Rectal smooth muscle tissue (tissue), 1 donor: Measurements from ENCODE around the gene ROBO3.

ENCODE experiments used
- H3K27ac ChIP-seq: one replicate; pipeline ENCODE4 v1.7.0; 2013; ENCODE audit warnings: low read depth, low read length, inconsistent platforms
- H3K27me3 ChIP-seq: one replicate; pipeline ENCODE4 v1.7.0; 2013; ENCODE audit warnings: low read length; ENCODE audit not compliant: control insufficient read depth, insufficient read depth
- H3K36me3 ChIP-seq: one replicate; pipeline ENCODE4 v1.7.0; 2013; ENCODE audit warnings: low read length; ENCODE audit not compliant: control insufficient read depth, insufficient read depth
- H3K4me1 ChIP-seq: one replicate; pipeline ENCODE4 v1.7.0; 2013; ENCODE audit warnings: low read length; ENCODE audit not compliant: control insufficient read depth, insufficient read depth
- H3K4me3 ChIP-seq: one replicate; pipeline ENCODE4 v1.7.0; 2013; ENCODE audit warnings: low read length
- H3K9ac ChIP-seq: one replicate; pipeline ENCODE4 v1.7.0; 2013; ENCODE audit warnings: low read length

The ROBO3 gene

GRCh38 chr11:124900464-124900863 lies 35.2 kb downstream of the ROBO3 start:
- H3K36me3 ChIP-seq, result no peaks in the 10 kb centered on the region
- no peak overlapping the region for H3K9ac ChIP-seq
- H3K4me3 ChIP-seq, result no peak overlapping the region
- H3K4me1 ChIP-seq, result peaks cover 2% of the 10 kb centered on the region
- H3K27ac ChIP-seq, result no peak overlapping the region
- no peaks in the 10 kb centered on the region for H3K27me3 ChIP-seq

- H3K36me3 ChIP-seq, result no peaks in the 10 kb centered on the region
- no peak overlapping the region for H3K9ac ChIP-seq
- peaks cover 2% of the 10 kb centered on the region for H3K4me1 ChIP-seq
- H3K4me3 ChIP-seq, result no peak overlapping the region
- H3K27me3 ChIP-seq, result no peaks in the 10 kb centered on the region
- no peak overlapping the region for H3K27ac ChIP-seq
Observed at GRCh38 chr11:124902616-124903015, 37.4 kb downstream of the ROBO3 start.

- H3K27me3 ChIP-seq, result no peaks in the 10 kb centered on the region
- H3K9ac ChIP-seq, result no peak overlapping the region
- no peak overlapping the region for H3K4me3 ChIP-seq
- H3K36me3 ChIP-seq, result no peaks in the 10 kb centered on the region
- H3K4me1 ChIP-seq, result peaks cover 2% of the 10 kb centered on the region
- no peak overlapping the region for H3K27ac ChIP-seq
Observed at GRCh38 chr11:124915541-124916369, 50.5 kb downstream of the ROBO3 start.

- no peaks in the 10 kb centered on the region for H3K27me3 ChIP-seq
- H3K27ac ChIP-seq, result no peak overlapping the region
- H3K4me1 ChIP-seq, result peaks cover 2% of the 10 kb centered on the region
- H3K4me3 ChIP-seq, result no peak overlapping the region
- H3K36me3 ChIP-seq, result no peaks in the 10 kb centered on the region
- no peak overlapping the region for H3K9ac ChIP-seq
Observed at GRCh38 chr11:124916370-124916710, 51.1 kb downstream of the ROBO3 start.

GRCh38 chr11:124917115-124917637 lies 51.9 kb downstream of the ROBO3 start:
- no peak overlapping the region for H3K4me3 ChIP-seq

GRCh38 chr11:124918950-124919349 lies 53.7 kb downstream of the ROBO3 start, which contains the start of gene HEPN1:
Gene HEPN1 (plus strand): TSS chr11:124919250.
- Histone ChIP-seq H3K36me3 (no peaks in the 10 kb centered on the region), H3K27me3 (peaks cover 2% of the 10 kb centered on the region), H3K9ac (no peak within 1 kb of the TSS), H3K4me1 (peaks cover 2% of the 10 kb centered on the region), H3K27ac (no peak within 1 kb of the TSS), H3K4me3 (no peak within 1 kb of the TSS)

More at GRCh38 chr11:124917115-124917637, 51.9 kb downstream of the ROBO3 start:
- H3K27ac ChIP-seq, result no peak overlapping the region
- H3K36me3 ChIP-seq, result no peaks in the 10 kb centered on the region
- H3K9ac ChIP-seq, result no peak overlapping the region
- H3K4me1 ChIP-seq, result peaks cover 2% of the 10 kb centered on the region
- H3K27me3 ChIP-seq, result no peaks in the 10 kb centered on the region

- Histone ChIP-seq H3K9ac (no peak overlapping the region), H3K4me3 (no peak overlapping the region), H3K27ac (no peak overlapping the region), H3K27me3 (peaks cover 2% of the 10 kb centered on the region), H3K4me1 (peaks cover 2% of the 10 kb centered on the region), H3K36me3 (no peaks in the 10 kb centered on the region)
Observed at GRCh38 chr11:124919898-124920297, 54.7 kb downstream of the ROBO3 start.

- H3K27ac ChIP-seq, result no peak overlapping the region
- peaks cover 2% of the 10 kb centered on the region for H3K4me1 ChIP-seq
- H3K4me3 ChIP-seq, result peak overlapping the region; percentile 51
- no peaks in the 10 kb centered on the region for H3K36me3 ChIP-seq
- peaks cover 2% of the 10 kb centered on the region for H3K27me3 ChIP-seq
- no peak overlapping the region for H3K9ac ChIP-seq
Observed at GRCh38 chr11:124920356-124920755, 55.1 kb downstream of the ROBO3 start.

GRCh38 chr11:124920870-124921609 lies 55.8 kb downstream of the ROBO3 start:
- Histone ChIP-seq H3K36me3 (no peaks in the 10 kb centered on the region), H3K9ac (no peak overlapping the region), H3K4me1 (peaks cover 2% of the 10 kb centered on the region), H3K27ac (no peak overlapping the region), H3K4me3 (peak overlapping the region; percentile 51), H3K27me3 (peaks cover 2% of the 10 kb centered on the region)

- Histone ChIP-seq H3K4me1 (peaks cover 2% of the 10 kb centered on the region), H3K27me3 (peaks cover 2% of the 10 kb centered on the region), H3K27ac (no peak overlapping the region), H3K9ac (no peak overlapping the region), H3K36me3 (no peaks in the 10 kb centered on the region), H3K4me3 (no peak overlapping the region)
Observed at GRCh38 chr11:124922831-124923230, 57.6 kb downstream of the ROBO3 start.

GRCh38 chr11:124923296-124923695 lies 58.1 kb downstream of the ROBO3 start:
- H3K27ac ChIP-seq, result no peak overlapping the region
- H3K4me3 ChIP-seq, result no peak overlapping the region
- H3K36me3 ChIP-seq, result no peaks in the 10 kb centered on the region
- peaks cover 2% of the 10 kb centered on the region for H3K27me3 ChIP-seq
- peaks cover 2% of the 10 kb centered on the region for H3K4me1 ChIP-seq
- no peak overlapping the region for H3K9ac ChIP-seq

- Histone ChIP-seq H3K4me3 (no peak overlapping the region), H3K27ac (no peak overlapping the region), H3K9ac (no peak overlapping the region), H3K36me3 (no peaks in the 10 kb centered on the region), H3K4me1 (no peaks in the 10 kb centered on the region), H3K27me3 (no peaks in the 10 kb centered on the region)
Observed at GRCh38 chr11:124928942-124929665, 63.9 kb downstream of the ROBO3 start.
